Nephron (organoid): ENCODE results near the gene EML2.
"Not testable (repeated sequence)": the region's sequence is repeated elsewhere in the genome, so short reads cannot be mapped to it uniquely, and the experiment has no call there.

Experiments
- H3K27ac Mint-ChIP-seq, 3 experiments: 2 replicates each; pipeline ENCODE4 v1.8.0; 2020; ENCODE audit warnings: mixed read lengths in 3 of 3, mild to moderate bottlenecking in 2 of 3, moderate library complexity in 1 of 3
- H3K27me3 Mint-ChIP-seq: 2 replicates; pipeline ENCODE4 v1.8.0; 2021; ENCODE audit warnings: low read depth, mild to moderate bottlenecking, moderate library complexity, mixed read lengths
- H3K36me3 Mint-ChIP-seq: 2 replicates; pipeline ENCODE4 v1.8.0; 2020; ENCODE audit warnings: low read depth, mixed read lengths
- H3K4me1 Mint-ChIP-seq: 2 replicates; pipeline ENCODE4 v1.8.0; 2020; ENCODE audit warnings: mixed read lengths
- H3K4me3 Mint-ChIP-seq, 3 experiments: 2 replicates each; pipeline ENCODE4 v1.8.0; 2020; ENCODE audit warnings: mild to moderate bottlenecking in 3 of 3, mixed read lengths in 3 of 3, moderate library complexity in 2 of 3
- H3K9me3 Mint-ChIP-seq: 2 replicates; pipeline ENCODE4 v1.8.0; 2020; ENCODE audit warnings: mixed read lengths
- CTCF ChIP-seq, 3 experiments: fragments of 200-600 bp; sonication (generic); IDR thresholded peaks; one replicate each; pipeline ENCODE4 v1.5.0; 2021; ENCODE audit warnings: antibody characterized with exemption in 3 of 3; ENCODE audit not compliant: unreplicated experiment in 3 of 3

The EML2 gene, protein sequence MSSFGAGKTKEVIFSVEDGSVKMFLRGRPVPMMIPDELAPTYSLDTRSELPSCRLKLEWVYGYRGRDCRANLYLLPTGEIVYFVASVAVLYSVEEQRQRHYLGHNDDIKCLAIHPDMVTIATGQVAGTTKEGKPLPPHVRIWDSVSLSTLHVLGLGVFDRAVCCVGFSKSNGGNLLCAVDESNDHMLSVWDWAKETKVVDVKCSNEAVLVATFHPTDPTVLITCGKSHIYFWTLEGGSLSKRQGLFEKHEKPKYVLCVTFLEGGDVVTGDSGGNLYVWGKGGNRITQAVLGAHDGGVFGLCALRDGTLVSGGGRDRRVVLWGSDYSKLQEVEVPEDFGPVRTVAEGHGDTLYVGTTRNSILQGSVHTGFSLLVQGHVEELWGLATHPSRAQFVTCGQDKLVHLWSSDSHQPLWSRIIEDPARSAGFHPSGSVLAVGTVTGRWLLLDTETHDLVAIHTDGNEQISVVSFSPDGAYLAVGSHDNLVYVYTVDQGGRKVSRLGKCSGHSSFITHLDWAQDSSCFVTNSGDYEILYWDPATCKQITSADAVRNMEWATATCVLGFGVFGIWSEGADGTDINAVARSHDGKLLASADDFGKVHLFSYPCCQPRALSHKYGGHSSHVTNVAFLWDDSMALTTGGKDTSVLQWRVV

GRCh38 chr19:45638930-45639729 is at the start of gene EML2:
Gene EML2 (minus strand): TSS chr19:45639397. CDS start chr19:45639376, 21 bp downstream.
- Mint-ChIP-seq H3K27ac (peak within 1 kb of the TSS; percentile 31 to 85 (median 61)), H3K4me3 (peak within 1 kb of the TSS; percentile 90 to 95 (median 92)), H3K27me3 (peaks cover 22% of the 10 kb centered on the region), H3K36me3 (no peaks in the 10 kb centered on the region), H3K9me3 (no peaks in the 10 kb centered on the region), H3K4me1 (peaks cover 28% of the 10 kb centered on the region)
- no peak for TF ChIP-seq CTCF (IDR thresholded peaks at IDR 0.05; ENCODE audit: unreplicated experiment in 3 of 3)

DNA sequence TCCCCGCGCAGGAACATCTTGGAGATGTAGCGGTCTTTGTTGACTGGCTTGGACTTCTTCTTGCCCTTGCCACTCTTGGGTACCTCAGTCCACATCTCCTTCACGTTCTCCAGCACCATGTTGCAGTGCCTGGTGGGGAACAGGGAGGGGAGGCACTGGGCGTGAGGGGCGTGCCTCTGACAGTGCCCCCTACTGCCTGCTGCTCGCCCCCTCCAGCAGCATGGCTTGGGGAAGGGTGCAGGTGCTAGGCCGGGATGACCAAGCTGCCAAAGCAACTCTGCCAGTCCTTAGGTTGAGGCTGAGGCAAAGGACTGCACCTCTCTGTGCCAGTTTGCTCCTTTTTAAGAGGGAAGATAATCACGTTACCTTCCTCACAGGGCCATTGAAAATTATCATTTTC is 48.4 kb upstream of the EML2 start:
- no peak for TF ChIP-seq CTCF (IDR thresholded peaks at IDR 0.05; ENCODE audit: unreplicated experiment in 3 of 3)
- peaks cover 10% of the 10 kb centered on the region for H3K4me1 Mint-ChIP-seq
- no peaks in the 10 kb centered on the region for H3K27me3 Mint-ChIP-seq
- no peak overlapping the region for H3K27ac Mint-ChIP-seq
- H3K9me3 Mint-ChIP-seq: no peaks in the 10 kb centered on the region
- no peak overlapping the region for H3K4me3 Mint-ChIP-seq
- H3K36me3 Mint-ChIP-seq: peaks cover 41% of the 10 kb centered on the region

DNA sequence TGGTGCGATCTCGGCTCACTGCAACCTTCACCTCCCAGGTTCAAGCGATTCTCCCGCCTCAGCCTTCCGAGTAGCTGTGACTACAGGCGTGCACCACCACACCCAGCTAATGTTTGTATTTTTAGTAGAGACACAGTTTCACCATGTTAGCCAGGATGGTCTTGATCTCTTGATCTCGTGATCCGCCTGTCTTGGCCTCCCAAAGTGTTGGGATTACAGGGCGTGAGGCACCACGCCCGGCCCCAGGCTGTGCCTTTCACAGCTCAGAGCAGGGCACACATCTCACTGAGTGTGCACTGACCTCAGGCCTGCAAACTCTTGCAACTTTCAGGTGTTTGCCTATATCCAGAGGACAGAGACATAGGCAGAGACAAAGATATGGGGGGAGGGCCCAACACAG is 45.8 kb upstream of the EML2 start:
- H3K36me3 Mint-ChIP-seq: peaks cover 41% of the 10 kb centered on the region
- H3K9me3 Mint-ChIP-seq, H3K4me1 Mint-ChIP-seq, H3K27me3 Mint-ChIP-seq, H3K4me3 Mint-ChIP-seq, H3K27ac Mint-ChIP-seq: not testable (repeated sequence)

- Mint-ChIP-seq H3K27me3 (peaks cover 28% of the 10 kb centered on the region), H3K4me1 (no peaks in the 10 kb centered on the region), H3K4me3 (peak overlapping the region in 1 of 3 experiments; percentile 47), H3K27ac (no peak overlapping the region), H3K36me3 (peaks cover 30% of the 10 kb centered on the region), H3K9me3 (no peaks in the 10 kb centered on the region)
- no peak for TF ChIP-seq CTCF (IDR thresholded peaks at IDR 0.05; ENCODE audit: unreplicated experiment in 3 of 3)
Observed at GRCh38 chr19:45682908-45683307, 43.7 kb upstream of the EML2 start.

DNA sequence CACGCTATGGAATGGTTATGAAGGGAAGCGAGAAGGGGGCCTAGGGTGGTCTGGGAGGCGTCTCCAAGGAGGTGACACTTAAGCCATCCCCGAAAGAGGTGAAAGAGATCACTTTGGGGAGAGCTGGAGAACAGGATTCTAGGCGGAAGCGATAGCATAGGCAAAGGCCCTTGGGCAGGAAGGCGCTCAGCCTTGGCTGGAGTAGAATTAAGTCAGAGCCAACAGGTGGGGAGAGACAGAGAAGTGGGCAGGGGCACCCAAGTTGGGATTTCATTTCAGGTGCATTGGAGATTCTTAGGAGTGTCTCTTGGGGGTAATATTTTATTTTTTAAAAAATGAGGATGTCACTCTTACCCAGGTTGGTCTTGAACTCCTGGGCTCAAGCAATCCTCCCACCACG is 42.9 kb upstream of the EML2 start:
- Mint-ChIP-seq H3K4me1 (no peaks in the 10 kb centered on the region), H3K27me3 (peaks cover 35% of the 10 kb centered on the region), H3K4me3 (no peak overlapping the region), H3K36me3 (peaks cover 25% of the 10 kb centered on the region), H3K27ac (peak overlapping the region in 1 of 3 experiments; percentile 19), H3K9me3 (no peaks in the 10 kb centered on the region)
- no peak for TF ChIP-seq CTCF (IDR thresholded peaks at IDR 0.05; ENCODE audit: unreplicated experiment in 3 of 3)

DNA sequence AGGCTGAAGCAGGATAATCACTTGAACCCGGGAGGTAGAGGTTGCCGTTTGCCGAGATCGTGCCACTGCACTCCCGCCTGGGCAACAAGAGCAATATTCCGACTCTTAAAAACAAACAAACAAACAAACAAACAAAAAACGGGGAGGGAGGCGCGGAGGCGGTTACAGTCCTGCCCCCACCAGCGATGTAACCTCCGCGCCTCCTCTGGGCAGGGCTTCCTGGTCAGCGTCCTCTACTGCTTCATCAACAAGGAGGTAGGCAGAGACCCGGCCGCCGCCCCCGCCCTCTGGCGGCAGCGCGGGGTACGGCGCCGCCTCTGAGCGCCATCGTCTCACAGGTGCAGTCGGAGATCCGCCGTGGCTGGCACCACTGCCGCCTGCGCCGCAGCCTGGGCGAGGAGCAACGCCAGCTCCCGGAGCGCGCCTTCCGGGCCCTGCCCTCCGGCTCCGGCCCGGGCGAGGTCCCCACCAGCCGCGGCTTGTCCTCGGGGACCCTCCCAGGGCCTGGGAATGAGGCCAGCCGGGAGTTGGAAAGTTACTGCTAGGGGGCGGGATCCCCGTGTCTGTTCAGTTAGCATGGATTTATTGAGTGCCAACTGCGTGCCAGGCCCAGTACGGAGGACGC is 42.3 kb upstream of the EML2 start:
- no peaks in the 10 kb centered on the region for H3K9me3 Mint-ChIP-seq
- peak; percentile 97 to 98 (median 98) for TF ChIP-seq CTCF (IDR thresholded peaks at IDR 0.05; ENCODE audit: unreplicated experiment in 3 of 3)
- peaks cover 40% of the 10 kb centered on the region for H3K27me3 Mint-ChIP-seq
- H3K4me3 Mint-ChIP-seq: peak overlapping the region; percentile 71 to 80 (median 72)
- H3K27ac Mint-ChIP-seq: peak overlapping the region in 1 of 3 experiments; percentile 61
- peaks cover 20% of the 10 kb centered on the region for H3K36me3 Mint-ChIP-seq
- H3K4me1 Mint-ChIP-seq: no peaks in the 10 kb centered on the region
